Measurements from ENCODE around the gene CCDC82. TPM values are rescaled to one million over a fixed set of nuclear protein-coding genes. Genes with fewer than 3 reads are reported as not detected.

The CCDC82 gene
- total and polyA plus RNA-seq, 2 donors (not counting 1 experiment from before 2014, with no cell fraction given): 12.9 to 34.1 TPM

- WGBS (ENCODE audit: insufficient coverage): 100% methylated on average over 2 of the region's 4 CpGs
- POLR2A ChIA-PET: no interaction called here
Observed at GRCh38 chr11:96373826-96374225, 15.9 kb downstream of the CCDC82 start.

GRCh38 chr11:96367342-96367741 lies 22.4 kb downstream of the CCDC82 start:
- no peaks in the 10 kb centered on the region for H3K27me3 ChIP-seq (replicated peaks in 1 of 4; ENCODE audit: control extremely low read depth in 1 of 4, control insufficient read depth in 3 of 4, insufficient read depth in 4 of 4, low read length in 3 of 4)
- no peak overlapping the region for H3K4me3 ChIP-seq (ENCODE audit: control extremely low read depth in 1 of 5, extremely low read depth in 1 of 5, insufficient read depth in 1 of 5, low read depth in 2 of 5, low read length in 4 of 5)
- H3K9me3 Mint-ChIP-seq (ENCODE audit: insufficient read depth): peaks cover 4% of the 10 kb centered on the region
- no peaks in the 10 kb centered on the region for H3K27me3 Mint-ChIP-seq
- peak; percentile 27 for DNase-seq
- peaks cover 10% of the 10 kb centered on the region in 2 donors for H3K4me1 ChIP-seq (ENCODE audit: control insufficient read depth in 2 of 2, insufficient read depth in 2 of 2, low read length in 2 of 2)
- H3K4me2 ChIP-seq (replicated peaks; ENCODE audit: low read depth, low read length, poor library complexity, severe bottlenecking): peak overlapping the region; percentile 16
- peak overlapping the region; percentile 13 for H3K4me3 Mint-ChIP-seq
- no peaks in the 10 kb centered on the region for H3K79me2 ChIP-seq (ENCODE audit: control insufficient read depth, insufficient read depth, low read length)
- TF ChIP-seq CTCF (IDR thresholded peaks at IDR 0.05) (no peak), EZH2 (IDR thresholded peaks at IDR 0.05; ENCODE audit: borderline replicate concordance, insufficient read depth, low read depth, low read length, poor library complexity, severe bottlenecking) (no peak)
- peak overlapping the region; percentile 2 for H3K9ac ChIP-seq (ENCODE audit: low read length)
- H2AFZ ChIP-seq (ENCODE audit: insufficient read depth, low read depth, low read length, poor library complexity, severe bottlenecking): no peak overlapping the region
- CTCF ChIA-PET: no interaction called here
- peaks cover 20 to 22% of the 10 kb centered on the region in 2 experiments for H3K36me3 ChIP-seq (replicated peaks in 1 of 2; ENCODE audit: control extremely low read depth in 1 of 2, control insufficient read depth in 1 of 2, extremely low read depth in 1 of 2, insufficient read depth in 2 of 2, low read length in 1 of 2)
- H3K9me3 ChIP-seq (ENCODE audit: control extremely low read depth in 1 of 3, control insufficient read depth in 2 of 3, insufficient read depth in 1 of 3, low read length in 2 of 3): peaks cover 0 to 7% (median 0%) of the 10 kb centered on the region in 3 donors
- H3K4me1 Mint-ChIP-seq: peaks cover 8% of the 10 kb centered on the region
- no peak overlapping the region for H3K27ac Mint-ChIP-seq
- ATAC-seq (ENCODE audit: low read depth): no peak
- intact Hi-C loops (cut with micrococcal nuclease): no loop called here
- no CpG with 5 or more reads among the region's 2 CpGs for WGBS (ENCODE audit: insufficient coverage)
- POLR2A ChIA-PET: no interaction called here
- H3K27ac ChIP-seq (ENCODE audit: low read length in 2 of 2): no peak overlapping the region
- no peaks in the 10 kb centered on the region for H4K20me1 ChIP-seq (ENCODE audit: control insufficient read depth, insufficient read depth, low read length, poor library complexity, severe bottlenecking)

More at GRCh38 chr11:96373826-96374225, 15.9 kb downstream of the CCDC82 start:
- Histone ChIP-seq H3K9ac (ENCODE audit: low read length) (no peak overlapping the region), H3K4me1 (ENCODE audit: control insufficient read depth in 2 of 2, insufficient read depth in 2 of 2, low read length in 2 of 2) (no peaks in the 10 kb centered on the region), H3K4me3 (ENCODE audit: control extremely low read depth in 1 of 5, extremely low read depth in 1 of 5, insufficient read depth in 1 of 5, low read depth in 2 of 5, low read length in 4 of 5) (no peak overlapping the region), H3K79me2 (ENCODE audit: control insufficient read depth, insufficient read depth, low read length) (no peaks in the 10 kb centered on the region), H3K27me3 (replicated peaks in 1 of 4; ENCODE audit: control extremely low read depth in 1 of 4, control insufficient read depth in 3 of 4, insufficient read depth in 4 of 4, low read length in 3 of 4) (no peaks in the 10 kb centered on the region), H3K9me3 (ENCODE audit: control extremely low read depth in 1 of 3, control insufficient read depth in 2 of 3, insufficient read depth in 1 of 3, low read length in 2 of 3) (no peaks in the 10 kb centered on the region), H3K36me3 (replicated peaks in 1 of 2; ENCODE audit: control extremely low read depth in 1 of 2, control insufficient read depth in 1 of 2, extremely low read depth in 1 of 2, insufficient read depth in 2 of 2, low read length in 1 of 2) (peaks cover 6 to 16% of the 10 kb centered on the region in 2 experiments), H2AFZ (ENCODE audit: insufficient read depth, low read depth, low read length, poor library complexity, severe bottlenecking) (no peak overlapping the region), H3K27ac (ENCODE audit: low read length in 2 of 2) (no peak overlapping the region), H4K20me1 (ENCODE audit: control insufficient read depth, insufficient read depth, low read length, poor library complexity, severe bottlenecking) (no peaks in the 10 kb centered on the region), H3K4me2 (replicated peaks; ENCODE audit: low read depth, low read length, poor library complexity, severe bottlenecking) (no peak overlapping the region)
- CTCF ChIA-PET: no interaction called here
- ATAC-seq (ENCODE audit: low read depth) (no peak), DNase-seq (no peak)
- intact Hi-C loops (cut with micrococcal nuclease): no loop called here
- no peak overlapping the region for H3K4me3 Mint-ChIP-seq
- H3K27me3 Mint-ChIP-seq: no peaks in the 10 kb centered on the region
- H3K27ac Mint-ChIP-seq: no peak overlapping the region
- H3K9me3 Mint-ChIP-seq (ENCODE audit: insufficient read depth): peaks cover 3% of the 10 kb centered on the region
- no peak for TF ChIP-seq CTCF (IDR thresholded peaks at IDR 0.05)
- no peak for TF ChIP-seq EZH2 (IDR thresholded peaks at IDR 0.05; ENCODE audit: borderline replicate concordance, insufficient read depth, low read depth, low read length, poor library complexity, severe bottlenecking)
- H3K4me1 Mint-ChIP-seq: no peaks in the 10 kb centered on the region

All from B cell (primary cell).